ENCODE results near the gene EIF2B1. TPM values are rescaled to one million over a fixed set of nuclear protein-coding genes. Genes with fewer than 3 reads are reported as not detected.
"Not testable (repeated sequence)": the region's sequence is repeated elsewhere in the genome, so short reads cannot be mapped to it uniquely, and the experiment has no call there.

The EIF2B1 gene
- total and polyA plus RNA-seq, 4 donors = 24.5 to 60.1 (median 49.4) TPM

DNA sequence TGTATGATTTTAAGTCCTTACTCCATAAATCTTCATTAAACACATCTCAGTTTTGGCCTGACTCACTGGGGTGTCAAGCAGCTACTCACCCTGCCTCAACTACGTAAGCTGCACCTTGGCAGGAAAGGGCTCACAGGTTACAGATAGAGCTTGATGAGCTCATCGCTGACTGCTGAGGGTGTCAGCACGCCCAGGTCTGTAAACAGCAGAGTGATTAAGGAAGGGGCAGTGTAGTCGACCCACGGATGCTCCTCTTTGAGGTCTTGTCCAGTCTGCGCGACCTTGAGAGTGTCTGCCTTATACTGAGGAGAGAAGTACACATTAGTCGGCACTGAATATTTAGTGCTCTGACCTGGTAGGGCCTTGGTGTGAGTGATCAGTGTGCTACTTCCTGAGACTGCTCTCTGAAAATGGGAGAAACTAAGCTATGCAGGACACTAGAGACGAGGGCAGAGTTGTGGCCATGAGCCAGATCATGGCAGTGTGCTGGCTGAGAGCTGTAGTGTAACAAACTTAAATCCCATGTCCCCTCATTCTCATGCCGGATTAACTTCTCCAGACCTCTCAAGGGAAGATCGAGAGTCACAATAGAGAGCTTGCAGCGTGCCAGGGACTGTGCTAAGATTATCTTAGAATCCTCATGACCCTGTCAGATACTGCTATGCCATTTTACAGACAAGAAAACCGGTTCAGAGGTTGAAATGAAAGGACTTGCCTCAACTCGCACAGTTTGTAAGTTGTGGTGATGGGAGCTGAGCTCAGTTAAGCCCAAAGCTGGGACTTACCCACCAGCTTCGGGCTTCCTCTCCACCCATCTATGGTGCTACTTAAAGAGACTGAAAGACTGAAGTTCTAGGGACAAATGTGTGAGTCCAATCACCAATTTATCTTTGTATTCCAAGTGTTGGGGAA lies 11.6 kb downstream of the EIF2B1 start:
- Histone ChIP-seq H3K4me3 (ENCODE audit: low read depth, low read length) (no peak overlapping the region), H3K4me1 (ENCODE audit: control insufficient read depth, insufficient read depth, low read length) (no peaks in the 10 kb centered on the region), H3K9me3 (ENCODE audit: control insufficient read depth, insufficient read depth, low read length) (no peaks in the 10 kb centered on the region), H3K27me3 (ENCODE audit: control insufficient read depth, insufficient read depth, low read length) (no peaks in the 10 kb centered on the region), H3K27ac (ENCODE audit: low read depth, low read length) (no peak overlapping the region), H3K36me3 (ENCODE audit: control insufficient read depth, insufficient read depth, low read length) (peaks cover 73% of the 10 kb centered on the region)
- no peak for DNase-seq (ENCODE audit: low read depth in 4 of 6, low spot score in 6 of 6)
- 89% methylated on average over 12 of the region's 15 CpGs for WGBS (ENCODE audit: insufficient coverage)

DNA sequence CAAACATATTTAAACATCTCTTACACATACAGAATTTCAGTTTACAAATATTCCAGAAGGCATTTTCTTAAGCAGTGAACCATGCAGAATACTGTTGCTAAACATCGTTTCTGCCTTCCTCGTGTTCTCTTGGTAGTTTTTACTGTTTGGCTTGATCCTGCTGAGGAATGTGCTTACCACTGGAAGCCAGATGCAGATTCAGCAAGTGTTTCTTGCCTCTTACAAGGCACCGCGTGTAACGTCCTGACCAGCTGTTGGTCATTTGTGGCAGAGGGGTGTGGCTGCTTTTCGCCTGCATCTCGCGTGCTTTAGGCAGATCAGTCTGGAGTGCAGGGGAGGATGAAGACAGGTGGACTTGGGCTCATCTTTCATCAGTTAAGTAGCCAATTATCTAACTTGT lies 12.4 kb downstream of the EIF2B1 start:
- Histone ChIP-seq H3K27me3 (ENCODE audit: control insufficient read depth, insufficient read depth, low read length) (no peaks in the 10 kb centered on the region), H3K36me3 (ENCODE audit: control insufficient read depth, insufficient read depth, low read length) (peaks cover 71% of the 10 kb centered on the region), H3K27ac (ENCODE audit: low read depth, low read length) (no peak overlapping the region), H3K4me3 (ENCODE audit: low read depth, low read length) (no peak overlapping the region), H3K9me3 (ENCODE audit: control insufficient read depth, insufficient read depth, low read length) (no peaks in the 10 kb centered on the region), H3K4me1 (ENCODE audit: control insufficient read depth, insufficient read depth, low read length) (no peaks in the 10 kb centered on the region)
- DNase-seq (ENCODE audit: low read depth in 4 of 6, low spot score in 6 of 6) = no peak
- 91% methylated on average over 8 of the region's 8 CpGs for WGBS (ENCODE audit: insufficient coverage)

DNA sequence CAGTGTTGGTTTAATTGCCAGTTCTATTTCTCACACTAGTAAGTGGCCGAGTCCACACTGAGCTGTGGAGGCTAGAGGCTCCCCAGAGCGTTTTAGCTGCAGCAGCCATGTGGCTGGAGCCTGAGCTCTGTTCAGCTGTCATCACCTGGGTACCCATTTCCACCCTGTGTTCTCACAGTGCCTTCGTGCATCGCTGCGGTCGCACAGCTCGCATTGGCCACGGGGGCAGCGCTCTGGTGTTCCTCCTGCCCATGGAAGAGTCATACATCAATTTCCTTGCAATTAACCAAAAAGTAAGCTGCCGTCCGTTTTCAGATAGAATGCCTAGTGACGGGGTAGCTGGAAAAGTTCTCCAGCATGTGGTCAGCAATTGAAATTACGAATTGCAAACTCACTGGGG lies 15.9 kb downstream of the EIF2B1 start:
- H3K27me3 ChIP-seq (ENCODE audit: control insufficient read depth, insufficient read depth, low read length) = no peaks in the 10 kb centered on the region
- no peak overlapping the region for H3K27ac ChIP-seq (ENCODE audit: low read depth, low read length)
- 94% methylated on average over 9 of the region's 13 CpGs for WGBS (ENCODE audit: insufficient coverage)
- H3K36me3 ChIP-seq (ENCODE audit: control insufficient read depth, insufficient read depth, low read length) = peaks cover 74% of the 10 kb centered on the region
- H3K4me3 ChIP-seq (ENCODE audit: low read depth, low read length) = no peak overlapping the region
- no peaks in the 10 kb centered on the region for H3K9me3 ChIP-seq (ENCODE audit: control insufficient read depth, insufficient read depth, low read length)
- no peak for DNase-seq (ENCODE audit: low read depth in 4 of 6, low spot score in 6 of 6)
- no peaks in the 10 kb centered on the region for H3K4me1 ChIP-seq (ENCODE audit: control insufficient read depth, insufficient read depth, low read length)

DNA sequence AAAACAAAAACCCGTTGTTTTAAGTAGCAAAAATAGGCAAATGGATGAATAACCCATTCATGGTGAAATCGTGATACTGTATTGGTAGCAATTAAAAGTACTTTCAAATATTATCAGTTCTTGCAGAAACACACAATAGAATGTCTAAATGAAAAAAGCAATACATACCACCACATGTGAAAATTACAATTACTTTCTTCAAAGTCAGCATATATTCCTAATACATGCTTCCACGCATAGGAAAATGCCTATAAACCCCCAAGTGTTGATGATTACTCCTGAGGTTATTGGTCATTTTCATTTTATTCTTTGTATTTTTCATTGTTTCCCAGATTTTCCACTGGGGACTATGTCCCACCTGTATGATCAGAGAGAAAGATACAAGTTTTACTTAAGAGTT lies 16.3 kb downstream of the EIF2B1 start:
- H3K9me3 ChIP-seq (ENCODE audit: control insufficient read depth, insufficient read depth, low read length) = no peaks in the 10 kb centered on the region
- H3K4me1 ChIP-seq (ENCODE audit: control insufficient read depth, insufficient read depth, low read length) = no peaks in the 10 kb centered on the region
- peaks cover 73% of the 10 kb centered on the region for H3K36me3 ChIP-seq (ENCODE audit: control insufficient read depth, insufficient read depth, low read length)
- H3K4me3 ChIP-seq (ENCODE audit: low read depth, low read length) = no peak overlapping the region
- H3K27ac ChIP-seq (ENCODE audit: low read depth, low read length) = no peak overlapping the region
- no peak for DNase-seq (ENCODE audit: low read depth in 4 of 6, low spot score in 6 of 6)
- H3K27me3 ChIP-seq (ENCODE audit: control insufficient read depth, insufficient read depth, low read length) = no peaks in the 10 kb centered on the region
- WGBS (ENCODE audit: insufficient coverage) = no CpG with 5 or more reads among the region's 3 CpGs

DNA sequence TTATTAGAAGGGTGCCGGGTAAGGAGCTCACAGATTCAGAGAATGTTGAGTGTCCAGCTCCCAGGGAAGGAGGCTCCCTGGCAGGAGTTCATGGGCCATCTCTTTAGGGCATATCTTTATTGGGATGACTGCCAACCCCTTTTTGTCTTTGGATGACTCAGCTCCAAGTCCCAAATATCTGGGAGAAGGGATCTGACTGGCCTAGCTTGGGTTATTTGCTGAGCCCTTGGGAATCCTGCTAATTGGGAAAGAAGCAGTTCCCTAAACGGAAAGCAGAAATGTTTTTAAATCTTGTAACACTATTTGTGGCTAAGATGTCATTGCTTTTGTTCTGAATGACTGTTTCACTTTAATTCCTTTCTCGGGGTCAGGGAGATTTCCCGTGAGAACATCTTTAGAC lies 19.0 kb downstream of the EIF2B1 start:
- Histone ChIP-seq H3K4me1 (ENCODE audit: control insufficient read depth, insufficient read depth, low read length) (no peaks in the 10 kb centered on the region), H3K27ac (ENCODE audit: low read depth, low read length) (no peak overlapping the region), H3K4me3 (ENCODE audit: low read depth, low read length) (no peak overlapping the region), H3K36me3 (ENCODE audit: control insufficient read depth, insufficient read depth, low read length) (peaks cover 84% of the 10 kb centered on the region), H3K27me3 (ENCODE audit: control insufficient read depth, insufficient read depth, low read length) (no peaks in the 10 kb centered on the region), H3K9me3 (ENCODE audit: control insufficient read depth, insufficient read depth, low read length) (no peaks in the 10 kb centered on the region)
- no peak for DNase-seq (ENCODE audit: low read depth in 4 of 6, low spot score in 6 of 6)
- WGBS (ENCODE audit: insufficient coverage) = 94% methylated on average over 4 of the region's 4 CpGs

DNA sequence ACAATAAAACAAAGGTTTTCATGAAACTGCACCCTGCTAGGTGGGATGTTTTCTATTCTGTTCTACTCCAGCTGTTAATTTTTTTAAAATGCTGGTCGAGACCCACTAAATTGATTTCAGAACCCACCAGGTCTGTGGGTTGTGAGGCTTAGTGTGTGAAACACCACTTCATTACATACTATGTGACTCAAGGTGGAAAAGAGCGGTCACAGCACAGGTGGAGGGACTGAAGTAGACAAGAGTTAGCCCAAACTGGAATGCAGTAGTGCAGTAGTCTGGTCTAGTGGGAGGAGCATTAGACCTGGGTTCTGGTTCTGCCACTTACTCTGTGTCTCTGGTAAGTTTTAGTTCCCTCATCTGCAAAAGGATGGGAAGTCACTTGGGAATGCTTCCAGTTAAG lies 19.4 kb downstream of the EIF2B1 start:
- no CpG with 5 or more reads among the region's 2 CpGs for WGBS (ENCODE audit: insufficient coverage)
- Histone ChIP-seq H3K4me1 (ENCODE audit: control insufficient read depth, insufficient read depth, low read length) (no peaks in the 10 kb centered on the region), H3K27me3 (ENCODE audit: control insufficient read depth, insufficient read depth, low read length) (no peaks in the 10 kb centered on the region), H3K4me3 (ENCODE audit: low read depth, low read length) (no peak overlapping the region), H3K27ac (ENCODE audit: low read depth, low read length) (no peak overlapping the region), H3K36me3 (ENCODE audit: control insufficient read depth, insufficient read depth, low read length) (peaks cover 84% of the 10 kb centered on the region), H3K9me3 (ENCODE audit: control insufficient read depth, insufficient read depth, low read length) (no peaks in the 10 kb centered on the region)
- DNase-seq (ENCODE audit: low read depth in 4 of 6, low spot score in 6 of 6) = no peak

DNA sequence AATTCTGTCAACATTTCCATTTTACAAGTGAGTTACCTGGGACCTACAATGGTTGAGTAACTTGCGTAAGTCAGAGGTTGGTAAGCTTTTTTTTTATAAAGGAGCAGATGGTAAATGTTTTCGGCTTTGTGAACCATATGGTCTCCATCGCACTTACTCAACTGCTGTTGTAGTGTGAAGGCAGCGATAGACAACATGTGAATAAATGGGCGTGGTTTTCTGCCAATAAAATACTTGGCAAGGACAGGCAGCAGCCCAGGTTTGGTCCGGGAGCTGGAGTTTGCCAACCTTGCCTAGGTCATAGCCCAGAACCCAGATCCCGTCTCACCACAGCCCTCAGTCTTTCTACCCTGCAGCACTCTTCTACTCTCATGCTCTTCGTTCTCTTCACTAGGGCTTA lies 25.3 kb downstream of the EIF2B1 start:
- H3K27me3 ChIP-seq (ENCODE audit: control insufficient read depth, insufficient read depth, low read length) = no peaks in the 10 kb centered on the region
- no peak overlapping the region for H3K27ac ChIP-seq (ENCODE audit: low read depth, low read length)
- peak in 2 of 6 donors; percentile 8 to 79 for DNase-seq (ENCODE audit: low read depth in 4 of 6, low spot score in 6 of 6)
- H3K9me3 ChIP-seq (ENCODE audit: control insufficient read depth, insufficient read depth, low read length) = no peaks in the 10 kb centered on the region
- H3K4me3 ChIP-seq (ENCODE audit: low read depth, low read length) = no peak overlapping the region
- 92% methylated on average over 6 of the region's 8 CpGs for WGBS (ENCODE audit: insufficient coverage)
- H3K36me3 ChIP-seq (ENCODE audit: control insufficient read depth, insufficient read depth, low read length) = peaks cover 79% of the 10 kb centered on the region
- peaks cover 6% of the 10 kb centered on the region for H3K4me1 ChIP-seq (ENCODE audit: control insufficient read depth, insufficient read depth, low read length)

DNA sequence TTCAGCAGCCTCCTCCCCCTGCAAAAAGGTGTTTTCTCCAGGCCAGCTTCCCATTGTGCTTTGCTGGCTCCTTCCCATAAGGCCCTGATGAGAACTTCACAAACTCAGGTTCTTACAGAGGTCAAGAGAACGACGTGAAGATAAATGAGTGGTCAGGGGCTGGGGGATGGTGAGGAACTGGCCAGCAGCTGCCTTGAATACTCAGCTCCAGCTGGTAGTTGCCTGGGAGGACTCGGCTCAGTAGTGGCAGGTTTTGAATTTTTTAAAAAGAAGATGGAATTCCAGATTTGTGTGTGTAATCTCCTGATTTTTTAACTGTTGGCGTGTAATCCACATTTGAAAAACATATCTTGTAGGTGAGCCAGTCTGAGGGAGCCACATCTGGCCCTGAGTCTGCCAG lies 25.7 kb downstream of the EIF2B1 start:
- peaks cover 75% of the 10 kb centered on the region for H3K36me3 ChIP-seq (ENCODE audit: control insufficient read depth, insufficient read depth, low read length)
- H3K4me1 ChIP-seq (ENCODE audit: control insufficient read depth, insufficient read depth, low read length) = peaks cover 10% of the 10 kb centered on the region
- H3K4me3 ChIP-seq (ENCODE audit: low read depth, low read length) = no peak overlapping the region
- no peak overlapping the region for H3K27ac ChIP-seq (ENCODE audit: low read depth, low read length)
- no peaks in the 10 kb centered on the region for H3K27me3 ChIP-seq (ENCODE audit: control insufficient read depth, insufficient read depth, low read length)
- no peak for DNase-seq (ENCODE audit: low read depth in 4 of 6, low spot score in 6 of 6)
- no peaks in the 10 kb centered on the region for H3K9me3 ChIP-seq (ENCODE audit: control insufficient read depth, insufficient read depth, low read length)
- 84% methylated on average over 4 of the region's 4 CpGs for WGBS (ENCODE audit: insufficient coverage)

DNA sequence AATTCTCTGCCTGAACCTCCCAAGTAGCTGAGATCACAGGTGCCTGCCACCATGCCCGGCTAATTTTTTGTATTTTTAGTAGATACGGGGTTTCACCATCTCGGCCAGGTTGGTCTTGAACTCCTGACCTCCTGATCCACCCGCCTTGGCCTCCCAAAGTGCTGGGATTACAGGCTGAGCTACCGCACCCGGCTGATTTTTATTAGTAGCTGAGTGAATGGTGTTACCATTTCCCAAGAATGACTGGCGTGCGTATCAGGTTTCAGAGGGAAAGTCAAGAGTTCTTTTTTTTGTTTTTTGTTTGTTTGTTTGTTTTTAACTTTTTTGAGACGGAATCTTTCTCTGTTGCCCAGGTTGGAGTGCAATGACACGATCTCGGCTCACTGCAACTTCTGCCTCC lies 30.0 kb downstream of the EIF2B1 start:
- not testable (repeated sequence) for H3K27ac ChIP-seq (ENCODE audit: low read depth, low read length); H3K9me3 ChIP-seq (ENCODE audit: control insufficient read depth, insufficient read depth, low read length); H3K4me3 ChIP-seq (ENCODE audit: low read depth, low read length); DNase-seq (ENCODE audit: low read depth in 4 of 6, low spot score in 6 of 6); H3K27me3 ChIP-seq (ENCODE audit: control insufficient read depth, insufficient read depth, low read length)
- peaks cover 20% of the 10 kb centered on the region for H3K4me1 ChIP-seq (ENCODE audit: control insufficient read depth, insufficient read depth, low read length)
- peaks cover 37% of the 10 kb centered on the region for H3K36me3 ChIP-seq (ENCODE audit: control insufficient read depth, insufficient read depth, low read length)
- WGBS (ENCODE audit: insufficient coverage) = 91% methylated on average over 8 of the region's 11 CpGs

DNA sequence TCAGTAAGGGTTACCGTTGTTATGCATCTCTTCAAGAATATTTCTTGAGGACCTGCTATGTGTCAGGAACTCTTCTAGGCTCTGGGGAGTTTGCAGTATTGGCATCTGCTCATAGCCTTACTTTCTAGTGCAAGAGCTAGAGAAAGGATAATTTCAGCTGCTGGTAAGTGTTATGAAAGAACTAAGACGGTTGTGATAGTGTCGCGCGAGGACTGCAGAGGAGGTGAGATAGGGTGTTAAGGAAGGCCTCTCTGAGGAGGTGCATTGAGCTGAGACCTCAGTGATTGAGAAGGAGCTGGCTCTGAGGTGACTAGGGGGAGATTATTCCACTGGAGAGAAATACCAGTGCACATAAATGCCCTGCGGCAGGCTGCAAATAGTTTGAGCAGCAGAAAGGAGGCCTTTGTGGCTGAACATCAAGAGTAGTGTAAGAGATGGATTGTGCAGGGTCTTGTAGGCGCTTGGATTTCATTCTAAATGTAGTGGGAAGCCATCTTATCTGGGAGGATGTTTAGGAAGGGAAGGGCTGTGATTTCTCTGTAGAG lies 30.8 kb downstream of the EIF2B1 start:
- peaks cover 30% of the 10 kb centered on the region for H3K36me3 ChIP-seq (ENCODE audit: control insufficient read depth, insufficient read depth, low read length)
- peaks cover 20% of the 10 kb centered on the region for H3K4me1 ChIP-seq (ENCODE audit: control insufficient read depth, insufficient read depth, low read length)
- 18% methylated on average over 6 of the region's 7 CpGs for WGBS (ENCODE audit: insufficient coverage)
- DNase-seq (ENCODE audit: low read depth in 4 of 6, low spot score in 6 of 6) = no peak
- H3K4me3 ChIP-seq (ENCODE audit: low read depth, low read length) = peak overlapping the region; percentile 91
- H3K27me3 ChIP-seq (ENCODE audit: control insufficient read depth, insufficient read depth, low read length) = no peaks in the 10 kb centered on the region
- H3K9me3 ChIP-seq (ENCODE audit: control insufficient read depth, insufficient read depth, low read length) = no peaks in the 10 kb centered on the region
- no peak overlapping the region for H3K27ac ChIP-seq (ENCODE audit: low read depth, low read length)

Data from spinal cord (tissue), 10 donors.